HCT116 (cell line): ENCODE data around the gene TAF15. TPM values are rescaled to one million over a fixed set of nuclear protein-coding genes. Genes with fewer than 3 reads are reported as not detected.

Source experiments
- ATAC-seq: fragments of 200-7000 bp; cut with Tn5 transposase; 2 replicates; pipeline ENCODE4 v1.9.1; 2020; ENCODE audit warnings: mild to moderate bottlenecking, moderate library complexity
- BruUV-seq: library from RNA; stranded (reverse); fragments of 400-500 nt; replicated peaks from 2 replicates; lab custom pipeline; 2021; lab: Mats Ljungman, UMichigan
- CTCF ChIA-PET: fragments of 300-600 bp; sonication (Branson Sonifier 250); formaldehyde crosslinking; loops from one replicate; lab custom pipeline; 2021; ENCODE audit warnings: antibody characterized with exemption; lab: Charles Lee
- POLR2A ChIA-PET: fragments of 300-600, 350-600 bp; sonication (Branson Sonifier 250); formaldehyde crosslinking; loops from one replicate; lab custom pipeline; 2021; ENCODE audit warnings: antibody characterized with exemption; lab: Charles Lee
- RAD21 ChIA-PET, 2 experiments: fragments of 300-600 bp; sonication (Branson Sonifier 250); formaldehyde crosslinking; loops; one replicate each; lab custom pipeline; 2023; ENCODE audit warnings: low total read pairs in 2 of 2; ENCODE audit not compliant: uncharacterized antibody in 2 of 2, unreplicated experiment in 2 of 2, low non-redundant PET in 1 of 2; lab: Charles Lee
- DNase-seq: peaks from one replicate; pipeline ENCODE4 v3.0.0-alpha.2; 2010; ENCODE audit warnings: low read depth, low spot score
- H2AFZ ChIP-seq: fragments of 200-600 bp; shearing (Covaris generic), sonication (generic); 2 replicates; pipeline ENCODE4 v1.6.1; 2017; ENCODE audit warnings: low read depth, mixed run types, mixed read lengths, antibody characterized with exemption, low read length; ENCODE audit not compliant: poor library complexity, severe bottlenecking
- H3K27ac ChIP-seq: 2 replicates; pipeline ENCODE4 v1.5.1; 2012; ENCODE audit warnings: low read depth, low read length
- H3K27me3 ChIP-seq: fragments of 200-600 bp; sonication (generic); 2 replicates; pipeline ENCODE4 v1.6.1; 2016; ENCODE audit warnings: mixed run types, low read length, mixed read lengths; ENCODE audit not compliant: insufficient read depth
- H3K36me3 ChIP-seq, 2 experiments: fragments of 200-500 bp in 1 of 2; fragments of 200-600 bp in 1 of 2; sonication (Bioruptor generic) in 1 of 2; sonication (generic) in 1 of 2; 2 replicates each; pipeline versions ENCODE4 v1.5.1 to v1.6.1; 2014 to 2016; ENCODE audit warnings: low read length in 2 of 2, inconsistent platforms in 1 of 2, mixed read lengths in 1 of 2, mixed run types in 1 of 2; ENCODE audit not compliant: insufficient read depth in 2 of 2, control insufficient read depth in 1 of 2
- H3K4me1 ChIP-seq, 2 experiments: fragments of 200-600 bp in 1 of 2; sonication (generic) in 1 of 2; 2 replicates each; pipeline versions ENCODE4 v1.5.1 to v1.6.1; 2012 to 2017; ENCODE audit warnings: low read length in 2 of 2, inconsistent platforms in 1 of 2, mild to moderate bottlenecking in 1 of 2, mixed read lengths in 1 of 2, mixed run types in 1 of 2, moderate library complexity in 1 of 2; ENCODE audit not compliant: insufficient read depth in 2 of 2, control insufficient read depth in 1 of 2
- H3K4me2 ChIP-seq: fragments of 200-600 bp; sonication (generic); 2 replicates; pipeline ENCODE4 v1.6.1; 2017; ENCODE audit warnings: mixed run types, low read length, mixed read lengths
- H3K4me3 ChIP-seq, 2 experiments: fragments of 200-600 bp in 1 of 2; sonication (generic) in 1 of 2; replicated peaks in 1 of 2; 2 replicates each; pipeline ENCODE4 v1.5.1; 2011 to 2016; ENCODE audit warnings: low read length in 2 of 2, control low read depth in 1 of 2, low read depth in 1 of 2, mild to moderate bottlenecking in 1 of 2, mixed read lengths in 1 of 2, mixed run types in 1 of 2
- H3K79me2 ChIP-seq: fragments of 200-600 bp; sonication (generic); 2 replicates; pipeline ENCODE4 v1.6.1; 2017; ENCODE audit warnings: mild to moderate bottlenecking, mixed run types, low read length, moderate library complexity, mixed read lengths; ENCODE audit not compliant: insufficient read depth
- H3K9ac ChIP-seq: fragments of 200-600 bp; sonication (generic); 2 replicates; pipeline ENCODE4 v1.6.1; 2016; ENCODE audit warnings: low read length, mixed read lengths
- H3K9me2 ChIP-seq: fragments of 200-600 bp; sonication (generic), shearing (Covaris generic); 2 replicates; pipeline ENCODE4 v1.6.1; 2017; ENCODE audit warnings: mixed run types, mild to moderate bottlenecking, moderate library complexity; ENCODE audit not compliant: insufficient read depth
- H3K9me3 ChIP-seq, 2 experiments: fragments of 200-500 bp in 1 of 2; fragments of 200-600 bp in 1 of 2; sonication (Bioruptor generic) in 1 of 2; sonication (generic) in 1 of 2; 2 replicates each; pipeline ENCODE4 v1.6.1; 2014 to 2017; ENCODE audit warnings: low read length in 2 of 2, mixed read lengths in 2 of 2, inconsistent platforms in 1 of 2, low read depth in 1 of 2, mild to moderate bottlenecking in 1 of 2, mixed run types in 1 of 2, moderate library complexity in 1 of 2; ENCODE audit not compliant: control insufficient read depth in 1 of 2, insufficient read depth in 1 of 2
- H4K20me1 ChIP-seq: fragments of 200-600 bp; sonication (generic), shearing (Covaris generic); 2 replicates; pipeline ENCODE4 v1.6.1; 2017; ENCODE audit warnings: mixed run types, mild to moderate bottlenecking, moderate library complexity; ENCODE audit not compliant: insufficient read depth
- ATF3 ChIP-seq: IDR thresholded peaks from 2 replicates; pipeline ENCODE4 v1.6.1; 2012
- EZH2 ChIP-seq: fragments of 200-600 bp; sonication (generic); IDR thresholded peaks from 2 replicates; pipeline ENCODE4 v1.6.1; 2017; ENCODE audit warnings: antibody characterized with exemption, mixed run types
- EZH2phosphoT487 ChIP-seq: fragments of 200-600 bp; IDR thresholded peaks from 2 replicates; pipeline ENCODE4 v1.6.1; 2018; ENCODE audit warnings: antibody characterized with exemption, borderline replicate concordance
- JUND ChIP-seq: IDR thresholded peaks from 2 replicates; pipeline ENCODE4 v1.6.1; 2012
- RAD21 ChIP-seq: IDR thresholded peaks from 2 replicates; pipeline ENCODE4 v1.6.1; 2012; ENCODE audit warnings: low read depth, mild to moderate bottlenecking
- YY1 ChIP-seq: IDR thresholded peaks from 2 replicates; pipeline ENCODE4 v1.6.1; 2011; ENCODE audit warnings: low read length, low read depth, moderate library complexity, mild to moderate bottlenecking; ENCODE audit not compliant: insufficient replicate concordance; ENCODE audit errors: extremely low read depth
- ZBTB33 ChIP-seq: IDR thresholded peaks from 2 replicates; pipeline ENCODE4 v1.6.1; 2011; ENCODE audit warnings: mild to moderate bottlenecking, low read length, moderate library complexity; ENCODE audit not compliant: insufficient replicate concordance; ENCODE audit errors: extremely low read depth
- ZNF274 ChIP-seq: fragments of 200-500 bp; sonication (Bioruptor generic); IDR thresholded peaks from 2 replicates; pipeline ENCODE4 v1.6.1; 2014; ENCODE audit warnings: mild to moderate bottlenecking, low read depth, low read length, inconsistent platforms
- intact Hi-C: fragments of 100-400 bp; cut with micrococcal nuclease; formaldehyde crosslinking; loops from 2 replicates; pipeline ENCODE4 v1.10.0; 2022
- total RNA-seq: library from RNA; stranded (reverse); gene quantifications from one replicate; pipeline ENCODE4 v1.2.1, GENCODE V29; 2021; ENCODE audit not compliant: unreplicated experiment
- TF ChIP-seq, protein P1 (sequence below), 3 experiments: fragments of 200-600 bp in 1 of 3; sonication (generic) in 1 of 3; IDR thresholded peaks in 2 of 3; conservative IDR thresholded peaks in 1 of 3; 2 replicates each; pipeline ENCODE4 v1.5.1; 2012 to 2017; ENCODE audit warnings: low read depth in 2 of 3, low read length in 2 of 3, antibody characterized with exemption in 1 of 3, borderline replicate concordance in 1 of 3, control low read depth in 1 of 3, mild to moderate bottlenecking in 1 of 3, mixed read lengths in 1 of 3, mixed run types in 1 of 3, moderate library complexity in 1 of 3; ENCODE audit not compliant: insufficient read depth in 1 of 3

Gene TAF15
- total RNA-seq, 1 experiment from 2014 or later: 346 TPM

GRCh38 chr17:35816723-35817122 lies 7.4 kb downstream of the TAF15 start:
- Histone ChIP-seq H2AFZ (no peak overlapping the region), H3K9ac (no peak overlapping the region), H3K4me3 (no peak overlapping the region), H4K20me1 (peaks cover 60% of the 10 kb centered on the region), H3K27me3 (no peaks in the 10 kb centered on the region), H3K27ac (no peak overlapping the region), H3K9me3 (no peaks in the 10 kb centered on the region), H3K4me2 (no peak overlapping the region), H3K9me2 (no peaks in the 10 kb centered on the region), H3K79me2 (peaks cover 100% of the 10 kb centered on the region), H3K36me3 (peaks cover 42 to 54% of the 10 kb centered on the region in 2 experiments), H3K4me1 (peaks cover 0 to under 1% of the 10 kb centered on the region in 2 experiments; a peak in 2 of 4 replicates)
- TF ChIP-seq ATF3 (no peak), EZH2 (no peak), ZNF274 (no peak), YY1 (no peak), RAD21 (no peak), JUND (no peak), EZH2phosphoT487 (no peak), ZBTB33 (no peak)
- TF ChIP-seq, protein P1, sequence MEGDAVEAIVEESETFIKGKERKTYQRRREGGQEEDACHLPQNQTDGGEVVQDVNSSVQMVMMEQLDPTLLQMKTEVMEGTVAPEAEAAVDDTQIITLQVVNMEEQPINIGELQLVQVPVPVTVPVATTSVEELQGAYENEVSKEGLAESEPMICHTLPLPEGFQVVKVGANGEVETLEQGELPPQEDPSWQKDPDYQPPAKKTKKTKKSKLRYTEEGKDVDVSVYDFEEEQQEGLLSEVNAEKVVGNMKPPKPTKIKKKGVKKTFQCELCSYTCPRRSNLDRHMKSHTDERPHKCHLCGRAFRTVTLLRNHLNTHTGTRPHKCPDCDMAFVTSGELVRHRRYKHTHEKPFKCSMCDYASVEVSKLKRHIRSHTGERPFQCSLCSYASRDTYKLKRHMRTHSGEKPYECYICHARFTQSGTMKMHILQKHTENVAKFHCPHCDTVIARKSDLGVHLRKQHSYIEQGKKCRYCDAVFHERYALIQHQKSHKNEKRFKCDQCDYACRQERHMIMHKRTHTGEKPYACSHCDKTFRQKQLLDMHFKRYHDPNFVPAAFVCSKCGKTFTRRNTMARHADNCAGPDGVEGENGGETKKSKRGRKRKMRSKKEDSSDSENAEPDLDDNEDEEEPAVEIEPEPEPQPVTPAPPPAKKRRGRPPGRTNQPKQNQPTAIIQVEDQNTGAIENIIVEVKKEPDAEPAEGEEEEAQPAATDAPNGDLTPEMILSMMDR (IDR thresholded peaks at IDR 0.05 in 2 of 3, conservative IDR thresholded peaks at IDR 0.05 in 1 of 3; ENCODE audit: borderline replicate concordance in 1 of 3, insufficient read depth in 1 of 3, low read depth in 2 of 3, low read length in 2 of 3): no peak
- CTCF ChIA-PET: interaction anchor here (1.2 kb wide), 1 partner anchor 53 kb away, joined by 3 read pairs; no protein-coding TSS in a partner anchor
- RAD21 ChIA-PET: interaction anchor here in 1 of 2 experiments (0.7 kb wide), 1 partner anchor 191 kb away, joined by 3 read pairs; no protein-coding TSS in a partner anchor
- DNase-seq: no peak
- POLR2A ChIA-PET: interaction anchor here (0.6 to 3.6 kb wide), 4 partner anchors 8 to 25 kb away, joined by 3 to 24 read pairs (median 3); partner anchors contain the start of gene TAF15
- no TSS peak for BruUV-seq
- intact Hi-C loops: no loop called here
- no peak for ATAC-seq
